Spinal cord (tissue), 10 donors: Measurements from ENCODE around the gene DCAF8. TPM values are rescaled to one million over a fixed set of nuclear protein-coding genes. Genes with fewer than 3 reads are reported as not detected.
A peak's percentile ranks its signal among the peaks of the same experiment; 100 is the strongest.

ENCODE experiments used
- DNase-seq, 6 donors: peaks; one replicate each; pipeline versions ENCODE4 v3.0.0 to v3.0.0-alpha.2; 2013 to 2015; ENCODE audit warnings: low spot score in 6 of 6, low read depth in 4 of 6
- H3K27ac ChIP-seq: one replicate; pipeline ENCODE4 v1.5.1; 2013; ENCODE audit warnings: low read depth, low read length, control low read depth
- H3K27me3 ChIP-seq: one replicate; pipeline ENCODE4 v1.6.1; 2013; ENCODE audit warnings: low read length; ENCODE audit not compliant: control insufficient read depth, insufficient read depth
- H3K36me3 ChIP-seq: one replicate; pipeline ENCODE4 v1.6.1; 2013; ENCODE audit warnings: low read length; ENCODE audit not compliant: control insufficient read depth, insufficient read depth
- H3K4me1 ChIP-seq: one replicate; pipeline ENCODE4 v1.6.1; 2013; ENCODE audit warnings: low read length; ENCODE audit not compliant: control insufficient read depth, insufficient read depth
- H3K4me3 ChIP-seq: one replicate; pipeline ENCODE4 v1.5.1; 2013; ENCODE audit warnings: low read depth, low read length, control low read depth
- H3K9me3 ChIP-seq: one replicate; pipeline ENCODE4 v1.6.1; 2013; ENCODE audit warnings: low read length; ENCODE audit not compliant: control insufficient read depth, insufficient read depth
- WGBS: methylation state at CpG from one replicate; pipeline ENCODE4 v1.1.5; 2013; ENCODE audit warnings: missing lambda C conversion rate; ENCODE audit not compliant: insufficient coverage; 5-methylcytosine and 5-hydroxymethylcytosine counted together
- polyA plus RNA-seq, 2 donors: library from polyadenylated mRNA; unstranded; fragments of 120-200 nt; gene quantifications; one replicate each; pipeline ENCODE4 v1.2.1, GENCODE V29; 2013; ENCODE audit not compliant: insufficient read length in 2 of 2
- total RNA-seq, 2 donors: library from RNA; depleted of rRNA in 1 of 2; stranded (reverse); fragments of 120-200 nt in 1 of 2; fragments of >200 nt in 1 of 2; gene quantifications; one replicate each; pipeline versions ENCODE4 v1.2.3 to v1.2.4, GENCODE V29; 2013 to 2014
- donor health status: healthy.

Gene DCAF8
- total and polyA plus RNA-seq, 4 donors = 87.6 to 179 (median 146) TPM

DNA sequence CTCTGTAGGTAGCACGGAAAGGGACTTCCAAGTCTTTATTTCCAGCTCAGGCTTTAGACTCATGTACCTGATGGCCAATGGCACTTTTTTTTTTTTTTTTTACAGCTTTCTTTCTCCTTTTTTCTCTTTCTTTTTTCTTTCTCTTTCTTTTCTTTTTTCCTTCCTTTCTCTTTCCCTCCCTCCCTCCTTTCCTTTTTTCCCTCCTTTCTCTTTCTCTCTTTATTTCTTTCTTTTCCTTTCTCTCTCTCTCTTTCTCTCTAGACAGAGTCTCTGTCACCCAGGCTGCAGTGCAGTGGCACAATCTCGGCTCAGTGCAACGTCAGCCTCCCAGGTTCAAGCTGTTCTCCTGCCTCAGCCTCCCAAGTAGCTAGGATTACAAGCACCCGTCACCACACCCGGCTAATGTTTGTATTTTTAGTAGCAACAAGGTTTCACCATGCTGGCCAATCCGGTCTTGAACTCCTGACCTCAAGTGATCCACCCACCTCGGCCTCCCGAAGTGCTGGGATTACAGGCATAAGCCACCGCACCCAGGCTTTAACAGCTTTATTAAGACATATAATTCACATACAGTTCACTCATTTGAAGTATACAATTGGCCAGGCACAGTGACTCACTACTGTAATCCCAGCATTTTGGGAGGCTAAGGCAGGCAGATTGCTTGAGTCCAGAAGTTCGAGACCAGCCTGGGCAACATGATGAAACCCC, 5.1 kb upstream of the DCAF8 start:
- H3K9me3 ChIP-seq = no peaks in the 10 kb centered on the region
- 79% methylated on average over 7 of the region's 10 CpGs for WGBS
- H3K27ac ChIP-seq = no peak overlapping the region
- peaks cover 6% of the 10 kb centered on the region for H3K4me1 ChIP-seq
- no peak overlapping the region for H3K4me3 ChIP-seq
- H3K36me3 ChIP-seq = no peaks in the 10 kb centered on the region
- no peak for DNase-seq
- H3K27me3 ChIP-seq = no peaks in the 10 kb centered on the region

GRCh38 chr1:160264795-160265307, 2.5 kb upstream of the DCAF8 start:
- no peak for DNase-seq
- no CpG with 5 or more reads among the region's 4 CpGs for WGBS
- Histone ChIP-seq H3K4me1 (peaks cover 6% of the 10 kb centered on the region), H3K36me3 (peaks cover 3% of the 10 kb centered on the region), H3K9me3 (no peaks in the 10 kb centered on the region), H3K27ac (no peak overlapping the region), H3K4me3 (no peak overlapping the region), H3K27me3 (no peaks in the 10 kb centered on the region)

- Histone ChIP-seq H3K4me3 (peak overlapping the region; percentile 97), H3K36me3 (peaks cover 3% of the 10 kb centered on the region), H3K9me3 (no peaks in the 10 kb centered on the region), H3K4me1 (peaks cover 11% of the 10 kb centered on the region), H3K27me3 (no peaks in the 10 kb centered on the region), H3K27ac (peak overlapping the region; percentile 93)
- 0% methylated on average over 2 of the region's 8 CpGs for WGBS
- peak in 3 of 6 donors; percentile 24 to 62 (median 58) for DNase-seq
These were observed 825 bp downstream of the DCAF8 start for GRCh38 chr1:160261556-160261892.

DNA sequence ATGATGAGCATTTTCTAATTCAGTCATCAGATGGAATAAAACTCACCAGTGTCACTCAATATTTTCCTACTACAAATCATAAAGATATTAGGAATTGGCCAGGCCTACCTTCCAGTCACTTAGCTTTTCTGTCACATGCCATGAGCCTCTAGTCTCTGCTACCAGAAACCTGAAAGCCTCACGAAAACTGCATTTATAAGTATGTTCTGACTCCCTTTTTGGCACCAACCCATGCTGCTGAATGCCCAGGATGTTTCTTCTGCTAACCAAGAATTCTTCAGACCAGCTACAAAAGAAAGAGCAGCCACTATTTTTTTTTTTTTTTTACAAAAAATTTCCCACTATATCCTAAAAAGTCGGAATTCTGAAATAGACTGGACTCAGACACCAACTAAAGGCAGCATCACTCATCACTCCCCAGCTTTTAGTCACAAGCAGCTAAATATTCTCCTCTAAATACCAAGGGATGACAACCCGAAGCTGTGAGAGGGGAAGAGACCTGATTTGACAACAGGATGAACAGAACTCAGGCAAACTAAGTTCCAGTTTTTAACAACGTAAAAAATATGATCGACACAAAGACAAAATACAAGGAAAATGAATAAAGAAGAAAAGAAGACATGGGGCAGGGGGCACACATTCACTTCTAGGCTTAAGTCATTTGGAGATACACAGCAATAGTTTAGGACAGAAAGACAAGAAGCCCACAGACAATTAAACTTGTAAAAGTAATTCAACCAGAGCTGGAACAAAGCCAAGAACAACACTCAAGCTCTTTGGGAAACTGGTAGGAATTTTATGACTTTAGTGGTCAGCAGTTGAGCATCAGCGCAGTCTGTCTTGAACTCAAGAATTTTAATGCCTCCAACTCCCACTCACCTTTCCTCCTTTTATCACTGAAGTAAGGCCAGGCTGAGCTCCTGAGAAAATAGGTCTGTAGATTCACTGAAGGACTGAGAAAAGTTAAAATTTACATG, 1.7 kb downstream of the DCAF8 start:
- peaks cover 11% of the 10 kb centered on the region for H3K4me1 ChIP-seq
- H3K36me3 ChIP-seq = peaks cover 3% of the 10 kb centered on the region
- peak in 3 of 6 donors; percentile 26 to 67 (median 40) for DNase-seq

DNA sequence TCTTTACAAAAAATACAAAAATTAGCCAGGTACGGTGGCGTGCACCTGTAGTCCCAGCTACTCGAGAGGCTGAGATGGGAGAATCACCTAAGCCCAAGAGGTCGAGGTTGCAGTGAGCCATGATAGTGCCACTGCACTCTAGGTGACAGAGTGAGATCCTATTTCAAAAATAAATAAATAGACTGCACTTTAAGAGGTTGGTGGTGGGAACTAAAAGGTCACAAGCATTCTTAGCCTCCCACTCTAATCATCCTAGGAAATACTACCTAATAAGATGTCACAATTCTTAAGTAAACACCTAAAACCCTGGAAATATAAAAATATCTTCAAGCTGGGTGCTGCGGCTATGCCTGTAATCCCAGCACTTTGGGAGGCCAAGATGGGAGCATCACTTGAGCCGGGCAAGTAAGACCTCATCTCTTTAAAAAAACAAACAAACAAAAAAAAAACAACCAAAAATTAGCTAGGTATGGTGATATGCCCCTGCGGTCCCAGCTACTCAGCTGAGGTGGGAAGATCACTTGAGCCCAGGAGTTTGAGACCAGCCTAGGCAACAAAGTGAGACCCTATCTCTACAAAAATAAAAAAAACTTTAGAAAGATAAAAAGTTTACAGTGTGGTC, 4.1 kb downstream of the DCAF8 start:
- no peak overlapping the region for H3K27ac ChIP-seq
- WGBS = no CpG with 5 or more reads among the region's 7 CpGs

More for the DNA sequence above, 1.7 kb downstream of the DCAF8 start:
- H3K27me3 ChIP-seq = no peaks in the 10 kb centered on the region
- H3K27ac ChIP-seq = peak overlapping the region; percentile 93
- no CpG with 5 or more reads among the region's 6 CpGs for WGBS
- peak overlapping the region; percentile 97 for H3K4me3 ChIP-seq
- H3K9me3 ChIP-seq = no peaks in the 10 kb centered on the region

GRCh38 chr1:160257411-160258015, 4.8 kb downstream of the DCAF8 start:
- Histone ChIP-seq H3K27me3 (no peaks in the 10 kb centered on the region), H3K4me1 (peaks cover 6% of the 10 kb centered on the region), H3K4me3 (no peak overlapping the region), H3K27ac (no peak overlapping the region), H3K9me3 (no peaks in the 10 kb centered on the region), H3K36me3 (peaks cover 3% of the 10 kb centered on the region)
- 75% methylated on average over 4 of the region's 6 CpGs for WGBS
- DNase-seq = no peak

More for the DNA sequence above, 4.1 kb downstream of the DCAF8 start:
- H3K36me3 ChIP-seq = peaks cover 3% of the 10 kb centered on the region
- peaks cover 11% of the 10 kb centered on the region for H3K4me1 ChIP-seq
- no peak overlapping the region for H3K4me3 ChIP-seq
- DNase-seq = no peak
- no peaks in the 10 kb centered on the region for H3K27me3 ChIP-seq
- H3K9me3 ChIP-seq = no peaks in the 10 kb centered on the region

DNA sequence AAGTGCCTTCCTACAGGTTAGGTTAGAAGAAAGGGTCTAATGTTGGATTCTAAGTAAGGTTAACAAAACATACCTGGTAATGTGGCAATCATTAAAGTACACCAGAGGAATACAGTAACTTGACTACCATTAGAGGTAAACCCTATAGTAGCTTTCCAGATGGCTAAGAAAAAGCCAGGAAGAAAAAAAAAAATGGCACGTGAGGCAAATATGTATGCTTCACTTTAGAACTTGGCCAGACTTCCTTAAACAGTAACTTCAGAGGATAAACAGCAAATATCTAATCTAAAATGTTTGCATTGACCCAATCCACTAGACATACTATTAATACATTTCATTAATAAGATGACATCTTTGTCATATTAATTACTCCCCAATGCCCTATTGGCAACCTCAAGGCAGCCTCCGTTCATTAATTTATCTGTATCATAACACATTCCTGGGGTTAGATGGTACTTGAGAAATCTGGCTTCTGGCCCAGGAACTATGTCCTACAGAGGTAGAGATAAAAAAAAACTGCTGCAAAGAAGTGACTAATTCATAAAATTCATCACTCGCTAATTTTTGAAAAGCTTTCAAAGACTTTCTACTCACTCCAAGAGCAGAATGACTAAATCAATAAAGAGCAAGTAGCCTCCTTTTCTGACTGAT, 5.8 kb downstream of the DCAF8 start:
- H3K4me1 ChIP-seq = peaks cover 6% of the 10 kb centered on the region
- no peaks in the 10 kb centered on the region for H3K36me3 ChIP-seq
- H3K27me3 ChIP-seq = no peaks in the 10 kb centered on the region
- no CpG with 5 or more reads among the region's 3 CpGs for WGBS
- no peak overlapping the region for H3K4me3 ChIP-seq
- peak in 1 of 6 donors; percentile 9 for DNase-seq
- no peak overlapping the region for H3K27ac ChIP-seq
- no peaks in the 10 kb centered on the region for H3K9me3 ChIP-seq

- peaks cover 6% of the 10 kb centered on the region for H3K4me1 ChIP-seq
- WGBS = 63% methylated on average over 1 of the region's 4 CpGs
These were observed 6.5 kb downstream of the DCAF8 start for GRCh38 chr1:160255781-160256300.

More at GRCh38 chr1:160255781-160256300, 6.5 kb downstream of the DCAF8 start:
- Histone ChIP-seq H3K27me3 (no peaks in the 10 kb centered on the region), H3K36me3 (no peaks in the 10 kb centered on the region), H3K9me3 (no peaks in the 10 kb centered on the region), H3K4me3 (no peak overlapping the region), H3K27ac (no peak overlapping the region)
- DNase-seq = no peak
